Stimulated activated CD8-positive, alpha-beta memory T cell treated with anti-CD3 and anti-CD28 coated beads, Interleukin-12 subunit alpha, Interleukin-12 subunit beta, amount 100 ng/mL, for 24 hours (primary cell): Measurements from ENCODE around the gene PLEKHA6.

ENCODE experiments used
- DNase-seq: peaks from one replicate; pipeline ENCODE4 v3.0.0-alpha.2; 2020; ENCODE audit errors: extremely low read depth

PLEKHA6 gene

DNA sequence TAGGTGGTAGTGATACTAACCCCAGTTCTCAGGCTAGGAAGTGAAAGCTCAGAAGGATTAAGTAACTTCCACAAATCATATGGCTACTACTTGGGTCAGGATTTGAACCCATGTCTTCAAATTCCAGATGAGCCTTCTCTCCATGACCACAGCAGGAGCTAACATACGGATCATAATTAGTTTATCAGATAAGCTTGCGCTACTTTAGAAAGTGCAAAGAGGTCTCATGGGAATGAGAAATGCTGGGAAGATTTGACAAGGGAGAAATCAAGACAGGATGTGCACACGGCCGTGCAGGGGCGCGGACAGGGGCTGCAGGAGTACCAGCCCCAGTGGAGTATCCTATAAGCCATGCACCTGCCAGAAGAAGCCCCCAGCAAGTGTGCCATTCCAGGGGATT is 5.2 kb downstream of the PLEKHA6 start:
- DNase-seq: no peak

DNA sequence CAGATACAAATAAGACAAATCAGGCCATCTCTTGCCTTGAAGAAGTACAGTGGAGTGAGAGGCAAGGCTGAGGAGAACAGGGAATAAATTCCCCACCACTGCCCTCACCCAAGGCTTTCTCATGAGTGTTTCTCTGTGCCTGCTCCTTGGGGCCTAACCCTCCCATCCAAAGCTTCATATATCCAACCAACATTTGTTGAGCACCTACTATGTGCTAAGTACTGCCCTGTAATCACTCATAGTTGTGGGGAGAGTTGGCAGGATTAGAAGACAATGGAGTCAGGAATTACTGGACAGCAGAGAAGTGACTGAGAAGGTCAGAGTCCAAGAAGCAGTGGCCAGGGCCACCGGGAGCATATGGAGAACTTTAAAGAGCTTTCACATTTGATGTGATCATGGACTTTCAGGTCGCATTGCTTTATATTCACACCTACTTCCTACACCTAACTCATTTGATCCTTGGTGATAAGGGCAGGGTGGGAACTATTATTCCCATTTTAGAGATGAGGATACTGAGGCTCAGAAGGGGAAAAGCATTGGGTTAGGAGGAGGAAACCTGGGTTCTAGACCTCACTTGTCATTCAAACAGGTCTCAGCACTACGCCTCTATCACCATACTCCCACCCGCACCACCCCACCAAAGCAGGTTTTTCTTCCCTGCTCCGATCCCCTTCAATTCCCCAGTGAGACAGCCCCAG is 6.4 kb downstream of the PLEKHA6 start:
- DNase-seq: no peak

DNA sequence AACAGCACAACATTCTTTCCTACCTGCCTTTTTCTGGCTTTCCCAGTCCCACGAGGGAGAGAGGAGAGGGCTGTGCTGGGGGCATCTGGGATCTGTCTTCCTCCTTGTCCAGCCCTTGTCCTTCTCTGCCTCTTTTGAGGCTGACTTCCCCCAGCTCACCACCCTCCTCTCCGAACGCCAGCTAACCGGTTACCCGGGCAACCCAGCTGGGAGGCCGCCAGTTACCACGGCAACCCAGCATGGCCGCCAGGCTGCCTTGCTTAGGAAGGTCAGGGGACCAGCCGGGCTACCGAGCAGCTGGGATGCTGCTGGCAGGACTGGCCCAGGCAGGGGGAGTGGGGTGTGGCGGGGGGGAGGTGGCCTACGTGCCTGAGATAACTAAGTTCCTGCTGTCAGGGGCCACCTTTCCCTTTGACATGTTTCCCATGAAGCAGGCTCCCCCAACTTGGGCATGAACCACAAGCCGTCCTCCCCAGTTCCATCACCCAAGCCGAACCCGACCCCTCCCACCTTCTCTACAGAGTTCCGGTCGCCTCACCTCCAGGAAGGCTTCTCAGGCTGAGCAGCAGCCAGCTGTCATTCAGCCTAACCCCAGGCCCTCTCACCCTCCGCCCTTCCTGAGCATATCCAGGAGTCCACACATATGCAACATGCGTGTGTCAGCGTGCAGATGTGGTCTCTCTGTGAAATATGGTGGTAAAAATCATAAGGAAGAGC is 8.7 kb downstream of the PLEKHA6 start:
- DNase-seq: no peak

DNA sequence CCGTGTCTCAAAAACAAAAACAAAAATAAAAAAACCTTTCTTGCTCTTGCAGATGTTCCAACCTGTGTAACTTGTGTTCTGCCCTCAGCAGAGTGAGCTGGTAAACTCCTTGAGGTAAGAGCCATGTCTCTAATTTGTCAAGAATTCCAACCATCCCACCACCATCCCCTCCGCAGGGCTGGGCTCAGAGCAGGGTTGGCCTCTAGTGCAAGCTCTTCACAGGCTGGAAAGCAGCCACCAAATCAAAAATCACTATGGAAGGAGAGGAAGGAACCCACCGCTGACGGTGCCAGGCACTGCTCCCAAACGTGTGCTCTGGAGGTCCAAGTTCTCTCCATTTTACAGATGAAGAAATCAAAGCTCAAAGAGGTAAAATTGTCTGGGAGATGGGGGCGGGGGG is 9.4 kb downstream of the PLEKHA6 start:
- no peak for DNase-seq

DNA sequence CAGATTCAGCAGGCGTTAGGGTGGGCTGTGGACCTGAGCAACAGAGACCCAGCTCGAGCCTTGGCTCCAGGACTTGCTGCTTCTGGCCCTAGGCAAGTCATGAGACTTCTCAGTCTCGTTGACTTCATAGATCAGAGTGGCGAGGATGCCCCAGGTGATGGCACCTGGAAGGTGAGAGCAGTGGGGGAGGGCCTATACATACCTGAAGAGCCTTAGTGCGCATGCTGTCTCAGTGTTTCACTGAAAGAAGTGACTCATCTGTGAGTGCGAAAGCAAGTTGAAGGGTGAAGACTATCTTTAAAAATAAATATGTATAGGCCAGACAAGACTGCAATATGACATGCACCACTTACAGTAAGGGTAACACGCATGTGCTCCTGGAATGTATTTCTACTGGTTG is 10.1 kb downstream of the PLEKHA6 start:
- DNase-seq: no peak

DNA sequence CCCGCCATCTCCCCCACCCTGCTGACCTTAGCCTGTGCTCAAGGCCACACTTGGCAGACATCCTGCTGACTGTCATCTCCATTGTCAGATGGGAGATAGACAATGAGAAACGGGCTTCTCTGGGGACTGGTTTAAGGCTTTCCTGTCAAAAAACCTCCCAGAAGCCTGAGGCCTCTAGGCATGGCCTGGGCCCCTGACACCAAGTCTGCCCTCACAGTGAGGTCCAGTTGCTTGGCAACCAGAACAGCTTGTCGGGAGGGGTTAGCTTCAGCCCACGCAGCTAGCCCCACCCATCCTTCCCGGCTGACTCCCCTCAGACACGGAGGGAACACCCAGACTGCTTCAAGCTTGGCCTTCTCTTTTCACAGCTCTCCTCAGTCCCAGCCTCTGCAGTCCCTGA is 11.0 kb downstream of the PLEKHA6 start:
- no peak for DNase-seq

DNA sequence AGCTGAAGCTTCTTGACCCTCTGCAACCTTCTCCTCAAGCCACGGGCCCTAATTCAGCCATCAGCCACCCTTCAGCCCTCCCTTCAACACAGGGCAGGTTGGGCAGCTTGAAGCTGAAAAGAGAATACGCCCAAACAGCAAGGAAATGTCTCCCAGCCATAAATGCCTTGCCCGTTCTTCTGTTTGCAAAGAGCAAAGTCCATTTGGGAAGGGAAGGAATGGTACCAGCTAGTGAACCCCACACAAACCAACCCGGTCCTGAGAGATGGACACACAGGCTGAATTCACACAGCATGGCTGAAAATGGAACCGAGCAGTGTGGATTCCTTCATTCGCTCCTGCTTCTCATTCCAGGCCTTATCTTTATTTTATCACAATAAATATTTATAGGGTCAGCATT is 11.5 kb downstream of the PLEKHA6 start:
- no peak for DNase-seq

DNA sequence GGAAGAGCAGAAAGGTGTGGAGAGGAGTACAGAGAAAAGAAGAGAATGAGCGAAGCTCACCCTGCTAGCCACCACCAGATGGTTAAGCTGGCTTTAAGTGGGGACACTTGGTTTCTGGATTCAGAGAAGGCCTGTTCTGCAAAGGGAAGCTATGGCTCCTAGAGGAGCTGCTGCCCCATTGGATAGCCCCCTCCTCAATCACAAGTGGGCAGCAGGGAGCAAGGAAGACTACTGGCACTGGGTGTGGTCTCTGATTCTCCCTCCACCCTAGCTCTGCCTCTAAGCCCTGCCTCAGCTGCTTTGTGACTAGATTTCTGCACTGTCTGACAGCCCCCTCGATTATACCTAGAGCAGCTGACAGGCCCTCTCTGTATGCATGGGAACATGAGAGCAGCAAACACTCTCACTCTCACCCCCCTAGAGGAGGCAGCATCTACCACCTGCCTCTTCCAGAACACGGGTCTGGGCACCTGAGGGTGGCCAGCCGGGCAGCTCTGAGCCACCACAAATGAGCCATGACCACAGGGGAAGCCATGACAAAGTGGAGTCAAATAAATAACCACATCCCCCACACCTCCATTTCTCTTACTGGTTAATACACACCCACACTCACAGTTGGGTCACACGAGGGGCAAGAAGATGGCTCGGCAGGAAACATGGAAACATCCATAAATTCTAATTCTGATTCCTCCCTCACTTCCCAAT is 13.6 kb downstream of the PLEKHA6 start:
- DNase-seq: no peak

DNA sequence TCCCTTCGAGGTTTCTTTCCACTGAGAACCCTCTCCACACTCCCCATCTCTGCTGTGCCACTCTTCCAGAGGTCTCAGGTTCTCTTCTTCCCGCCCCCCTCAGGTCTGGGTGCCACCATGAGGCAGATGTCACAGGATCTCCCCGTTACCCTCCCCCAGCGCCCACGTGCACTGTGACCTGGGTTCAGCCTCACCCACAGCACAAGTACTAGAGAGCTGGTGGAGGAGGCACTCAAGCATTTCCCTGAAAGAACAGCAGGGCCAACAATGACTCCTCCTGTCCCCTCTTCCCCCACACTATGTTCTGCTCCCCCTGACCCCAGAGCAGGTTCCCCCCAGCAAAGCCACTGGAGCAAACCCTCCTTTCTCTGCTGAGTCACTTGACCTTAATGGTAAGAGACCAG is 14.3 kb downstream of the PLEKHA6 start:
- DNase-seq: no peak

DNA sequence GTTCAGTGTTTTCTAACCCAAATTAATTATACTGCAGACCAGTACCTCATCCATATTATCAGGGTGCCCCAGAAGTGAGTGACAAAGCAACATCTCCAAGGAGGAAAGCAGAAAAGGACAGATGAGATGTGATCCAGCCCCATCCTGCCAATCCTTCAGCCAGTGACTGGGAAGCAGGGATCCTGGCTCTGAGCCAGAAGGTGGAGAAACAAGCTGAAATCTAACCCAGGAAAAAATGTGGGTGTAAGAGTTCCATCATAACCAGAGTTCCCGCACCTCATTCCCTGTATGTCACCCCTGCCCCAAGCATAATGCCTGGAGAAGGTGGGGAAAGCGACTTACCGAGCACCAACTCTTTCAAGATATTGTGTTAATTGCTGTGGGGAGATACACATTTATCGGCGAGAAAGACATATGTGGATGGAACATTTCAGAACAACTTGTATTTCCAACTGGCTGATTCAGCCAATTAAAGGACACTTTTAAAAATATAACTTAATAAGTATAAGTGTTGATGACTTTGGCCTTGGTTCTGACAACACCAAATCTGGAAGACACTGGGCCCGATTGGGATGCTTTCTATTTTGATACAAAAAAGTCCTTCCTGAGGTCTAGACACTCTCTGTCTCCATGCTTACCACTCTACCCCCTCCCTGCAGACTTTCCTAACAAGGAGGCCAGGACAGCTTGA is 14.9 kb downstream of the PLEKHA6 start:
- no peak for DNase-seq

DNA sequence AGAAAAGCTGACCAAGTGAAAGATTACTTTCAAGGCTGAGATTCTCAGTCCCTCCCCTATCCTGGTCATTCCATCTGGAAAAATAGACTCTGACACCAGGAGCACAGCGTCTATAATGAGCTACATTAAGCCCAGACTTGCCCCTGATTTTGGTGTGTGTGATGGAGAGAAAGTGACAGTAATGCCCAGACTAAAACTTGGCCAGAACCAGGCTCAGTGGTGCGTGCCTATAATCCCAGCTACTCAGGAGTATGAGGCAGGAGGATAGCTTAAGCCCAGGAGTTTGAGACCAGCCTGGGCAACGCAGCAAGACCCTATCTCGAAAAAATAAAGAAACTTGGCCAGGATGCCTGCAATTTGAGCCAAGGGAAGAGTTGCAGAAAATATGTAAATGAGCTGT is 15.9 kb downstream of the PLEKHA6 start:
- DNase-seq: no peak

DNA sequence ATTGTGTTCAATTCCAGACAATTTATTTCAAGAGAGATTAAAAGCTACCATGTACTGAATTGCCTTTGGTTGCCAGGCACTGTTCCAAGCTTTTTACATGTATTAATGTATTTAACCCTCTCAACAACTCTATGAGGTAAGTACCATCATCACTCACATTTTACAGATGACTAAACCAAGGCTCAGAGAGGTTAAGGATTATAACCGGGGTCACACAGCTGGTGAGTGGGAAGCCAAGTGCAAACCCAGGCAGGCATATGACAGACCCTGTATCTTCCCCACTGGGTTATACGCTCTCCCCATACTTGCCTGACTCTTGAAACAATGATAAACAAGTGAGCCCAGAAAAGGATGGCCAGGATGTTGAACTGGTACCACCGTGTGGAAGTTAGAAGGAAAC is 16.5 kb downstream of the PLEKHA6 start:
- no peak for DNase-seq

DNA sequence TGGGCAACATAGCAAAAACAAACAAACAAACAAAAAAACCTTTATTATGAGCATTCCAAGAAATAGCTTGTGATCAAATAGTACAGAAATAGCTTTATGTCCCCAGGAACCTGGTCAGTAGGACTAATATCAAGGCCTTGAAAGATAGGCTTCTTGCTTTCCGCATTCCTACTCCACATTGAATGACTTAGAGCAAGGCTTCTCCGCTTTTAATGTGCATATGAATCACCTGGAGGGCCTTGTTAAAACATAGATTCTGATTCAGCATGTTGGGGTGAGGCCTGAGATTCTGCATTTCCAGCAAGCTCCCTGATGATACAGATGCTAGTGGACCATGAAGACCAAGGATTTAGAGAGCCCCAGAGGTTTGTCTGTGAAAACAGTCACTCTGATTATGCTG is 17.4 kb downstream of the PLEKHA6 start:
- DNase-seq: no peak

DNA sequence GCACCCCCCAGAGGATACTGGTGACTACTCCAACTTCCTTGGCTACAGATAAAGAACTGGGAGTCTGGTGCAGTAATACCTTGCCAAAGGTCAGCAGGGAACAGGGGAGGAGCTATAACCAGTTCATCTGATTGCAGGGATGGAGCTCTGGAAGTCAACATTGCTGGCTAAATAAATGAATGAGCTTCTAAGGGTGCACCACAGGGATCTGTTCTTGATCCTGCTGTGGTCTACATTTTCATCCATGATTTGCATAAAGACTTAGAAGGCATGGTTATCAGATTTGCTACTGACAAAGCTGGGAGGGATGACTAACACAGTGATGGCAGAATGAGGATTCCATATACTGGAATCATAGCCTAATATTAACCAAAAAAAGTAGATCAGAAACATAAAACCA is 18.3 kb downstream of the PLEKHA6 start:
- no peak for DNase-seq

DNA sequence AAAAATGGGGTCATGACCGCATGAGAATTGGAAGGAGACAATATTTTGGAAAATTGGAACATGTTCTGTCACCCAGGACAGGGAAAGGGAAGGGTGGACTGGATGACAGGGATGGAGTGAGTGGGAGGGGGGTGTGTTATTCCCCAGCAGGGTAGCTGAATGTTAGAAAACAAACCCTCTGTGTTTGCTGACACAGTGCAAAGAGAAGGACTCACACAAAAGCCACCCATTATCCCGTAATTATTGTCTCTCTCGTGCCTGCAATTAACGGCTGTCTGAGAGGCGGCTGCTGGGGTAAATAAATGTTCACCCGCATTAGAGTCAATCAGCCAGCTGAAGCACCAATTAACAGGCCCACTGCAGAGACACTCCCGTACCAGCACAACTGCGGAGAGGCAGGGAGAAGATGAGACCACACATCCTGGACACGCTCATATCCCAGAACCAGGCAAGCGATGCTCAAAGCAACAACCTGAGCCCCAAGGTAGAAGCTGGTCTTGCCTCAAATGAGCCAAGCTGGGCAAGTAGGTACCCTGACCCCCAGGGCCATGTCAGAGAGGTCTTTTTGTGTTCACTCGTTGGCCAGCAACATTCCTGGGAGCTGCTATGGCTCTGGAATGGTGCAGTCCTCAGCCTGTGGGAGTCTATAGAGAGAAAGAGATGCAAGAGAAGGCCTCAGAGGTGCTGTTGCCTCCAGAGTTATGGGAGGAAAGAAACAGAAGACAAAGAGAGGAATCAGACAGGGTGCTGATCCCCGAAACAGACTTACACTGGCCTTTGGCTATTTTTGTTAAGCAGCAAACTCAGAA is 19.4 kb downstream of the PLEKHA6 start:
- no peak for DNase-seq

DNA sequence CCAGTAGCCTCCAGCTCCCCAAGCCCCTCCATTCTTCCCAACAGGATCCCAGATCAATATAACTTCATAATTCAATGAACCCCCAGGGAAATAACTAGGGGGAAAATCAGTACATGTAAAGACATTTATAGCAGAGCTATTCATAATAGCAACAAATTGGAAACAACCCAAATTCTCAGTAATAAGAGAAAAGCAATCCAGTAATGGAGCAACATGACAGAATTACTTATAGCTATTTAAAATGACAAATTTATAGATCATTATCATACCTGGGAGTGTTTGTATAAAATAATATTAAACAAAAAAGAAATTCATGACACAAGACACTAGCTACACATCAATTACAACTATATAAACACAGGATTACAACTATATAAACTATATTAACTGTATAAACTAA is 20.2 kb downstream of the PLEKHA6 start:
- DNase-seq: no peak

DNA sequence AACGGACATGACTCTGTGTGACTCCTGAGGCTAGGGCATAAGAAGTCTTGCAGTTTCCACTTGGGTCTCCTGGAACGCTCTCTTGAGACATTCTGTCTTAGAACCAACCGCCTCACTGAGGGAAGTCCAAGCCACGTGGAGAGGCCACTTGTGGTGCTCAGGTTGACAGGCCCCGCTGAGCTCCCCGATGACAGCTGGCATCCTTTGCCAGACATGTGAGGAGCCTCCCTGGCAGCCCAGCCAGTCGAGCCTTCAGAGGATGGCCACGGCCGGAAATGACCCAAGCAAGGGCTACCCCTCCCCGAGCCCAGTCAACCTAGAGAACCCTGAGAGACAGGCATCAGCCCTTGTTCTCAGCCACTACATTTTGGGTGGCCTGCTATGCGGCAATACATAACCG is 20.7 kb downstream of the PLEKHA6 start:
- DNase-seq: no peak

DNA sequence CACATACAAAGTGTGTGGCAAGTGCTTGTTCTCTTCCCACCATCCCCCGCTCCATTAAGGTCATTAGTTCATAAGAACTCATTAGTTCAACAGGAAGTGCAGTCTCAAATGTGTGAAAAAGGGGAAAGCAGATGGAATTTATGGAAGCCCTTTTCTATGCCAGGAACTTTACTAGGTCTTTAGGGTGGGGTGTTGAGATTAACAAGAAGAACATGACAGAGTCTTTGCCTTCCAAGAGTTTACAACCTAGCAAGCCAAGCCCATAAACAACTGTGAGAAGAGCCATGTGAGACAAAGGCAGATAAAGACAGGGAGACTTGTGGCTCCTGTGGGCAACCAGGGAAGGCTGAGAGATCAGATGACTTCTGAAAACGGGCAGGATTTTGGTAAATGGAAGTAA is 21.4 kb downstream of the PLEKHA6 start:
- DNase-seq: no peak

DNA sequence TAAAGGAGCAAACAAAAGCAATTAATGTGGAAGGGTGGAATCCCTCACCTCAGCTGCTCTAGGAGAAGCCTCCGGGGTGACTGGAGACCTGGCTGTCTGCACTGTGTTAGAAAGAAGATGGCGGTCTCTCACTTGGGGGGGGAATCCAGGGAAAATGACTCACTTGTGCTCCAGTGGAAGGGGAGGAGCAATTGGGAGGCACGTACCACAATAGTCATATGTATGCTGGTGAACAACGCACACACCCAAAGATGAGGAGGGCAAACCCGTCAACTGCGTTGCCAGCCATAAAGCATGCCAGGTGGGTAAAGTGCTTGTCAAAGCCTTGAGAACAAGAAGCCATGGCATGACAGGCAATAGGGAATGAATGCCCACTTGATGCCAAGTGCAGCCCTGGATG is 22.1 kb downstream of the PLEKHA6 start:
- no peak for DNase-seq

DNA sequence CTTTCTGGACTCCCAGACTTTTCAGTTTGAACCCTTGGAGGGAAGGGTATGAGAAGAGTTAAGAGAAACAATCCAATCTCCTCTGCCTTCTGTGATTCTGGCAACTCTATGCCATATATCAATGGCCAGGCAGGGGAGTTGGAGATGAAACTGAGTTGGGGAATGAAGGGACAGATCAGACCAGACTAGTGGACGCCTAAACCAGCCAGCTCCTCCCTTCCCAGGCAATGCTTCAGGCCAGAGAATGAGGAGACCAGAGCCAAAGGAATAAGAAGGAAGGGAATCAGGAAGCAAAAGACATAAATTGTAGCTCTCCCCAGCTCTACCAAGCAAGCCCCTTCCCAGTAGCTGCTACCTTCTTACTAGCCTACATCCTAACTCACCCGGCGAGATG is 22.7 kb downstream of the PLEKHA6 start:
- no peak for DNase-seq

DNA sequence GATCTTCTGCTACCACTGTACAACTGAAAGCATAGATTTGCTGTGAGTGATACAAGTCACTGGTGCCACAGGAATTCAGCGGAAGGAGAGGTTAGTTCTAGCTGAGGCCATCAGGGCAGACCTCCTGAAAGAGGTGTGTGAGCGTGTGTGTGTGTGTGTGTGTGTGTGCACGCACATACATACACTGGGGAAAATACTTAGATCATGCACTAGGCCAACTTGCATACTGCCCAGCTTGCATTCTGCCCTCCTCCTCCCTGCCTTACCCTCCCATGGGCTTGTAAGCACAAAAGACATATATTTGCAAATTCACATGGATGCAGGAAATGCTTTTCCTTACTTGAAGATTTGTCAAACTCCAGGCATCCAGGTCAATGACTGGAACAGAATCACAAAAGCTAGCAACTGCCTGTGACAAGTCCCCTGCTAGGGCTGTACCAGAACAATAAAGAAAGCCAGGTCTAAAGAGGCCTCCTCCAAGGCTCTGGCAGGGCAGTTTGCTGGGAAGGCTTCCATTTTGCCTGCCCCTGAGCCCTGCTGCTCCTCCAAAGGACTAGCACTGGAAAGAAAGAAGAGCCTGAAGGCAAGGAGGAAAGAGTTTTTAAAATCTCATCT is 23.2 kb downstream of the PLEKHA6 start:
- no peak for DNase-seq
